Psoas muscle (tissue), 8 donors: ENCODE results near the gene NTRK1. TPM values are rescaled to one million over a fixed set of nuclear protein-coding genes. Genes with fewer than 3 reads are reported as not detected.
A peak's percentile ranks its signal among the peaks of the same experiment; 100 is the strongest.

Experiments used
- ATAC-seq, 4 donors: fragments of 200-7000 bp; cut with Tn5 transposase; one replicate each; pipeline ENCODE4 v1.9.1; 2020; ENCODE audit warnings: moderate library complexity in 3 of 4, mild to moderate bottlenecking in 2 of 4
- DNase-seq, 2 donors: peaks; one replicate each; pipeline ENCODE4 v3.0.0-alpha.2; 2020
- H3K27ac ChIP-seq: fragments of 200-600 bp; one replicate; pipeline ENCODE4 v1.8.0; 2022
- H3K27me3 ChIP-seq, 3 donors: fragments of 200-600 bp in 1 of 3; one replicate each; pipeline versions ENCODE4 v1.6.1 to v1.8.0; 2013 to 2022; ENCODE audit warnings: low read length in 2 of 3, mild to moderate bottlenecking in 2 of 3, moderate library complexity in 1 of 3; ENCODE audit not compliant: insufficient read depth in 3 of 3
- H3K36me3 ChIP-seq, 2 donors: fragments of 200-600 bp in 1 of 2; one replicate each; pipeline versions ENCODE4 v1.6.1 to v1.8.0; 2013 to 2022; ENCODE audit warnings: low read depth in 1 of 2, mild to moderate bottlenecking in 1 of 2, moderate library complexity in 1 of 2; ENCODE audit not compliant: insufficient read depth in 1 of 2
- H3K4me1 ChIP-seq: fragments of 200-600 bp; one replicate; pipeline ENCODE4 v1.8.0; 2022
- H3K4me3 ChIP-seq: fragments of 200-600 bp; one replicate; pipeline ENCODE4 v1.8.0; 2022; ENCODE audit warnings: mild to moderate bottlenecking
- H3K9me3 ChIP-seq: fragments of 200-600 bp; one replicate; pipeline ENCODE4 v1.8.0; 2022
- CTCF ChIP-seq: fragments of 200-600 bp; IDR thresholded peaks from one replicate; pipeline ENCODE4 v1.8.0; 2022; ENCODE audit warnings: antibody characterized with exemption
- WGBS, 3 donors: extraction: QIAGEN DNeasy Blood & Tissue Kit; methylation state at CpG; one replicate each; pipeline versions ENCODE4 v1.1.6 to v1.1.7; 2013; 5-methylcytosine and 5-hydroxymethylcytosine counted together
- intact Hi-C, 2 donors: fragments of 100-400 bp; cut with DNase I; formaldehyde crosslinking; loops; one replicate each; pipeline versions ENCODE4 v1.11.0 to v1.14.2; 2022
- polyA plus RNA-seq, 3 donors: library from polyadenylated mRNA; stranded (reverse); fragments of 200-250 nt; gene quantifications; one replicate each; pipeline ENCODE4 v1.2.3, GENCODE V29; 2013
- total RNA-seq, 4 donors: library from RNA; stranded (reverse); fragmentation: NEBNext Ultra II Directional in 2 of 4; extraction: Animal tissue kit (Norgen Biotek cat#: 25700) in 2 of 4; gene quantifications; one replicate each; pipeline versions ENCODE4 v1.2.1 to v1.2.4, GENCODE V29; 2021 to 2023
- donor health status: healthy with polysubstance abuse.
- donor health status: DM: no; HTN: no; CAD: no; lungs with moderate emphysema.
- donor health status: Bipolar disorder and iron deficiency.
- donor health status: healthy.
- donor health status: DM: yes; HTN: yes; CAD: no.
- donor health status: DM: no; HTN: no; CAD: no.
- donor health status: DM: no; HTN: no; CAD: no.
- donor health status: DM: yes; HTN: yes; CAD: no.

Gene NTRK1
- total and polyA plus RNA-seq, 7 donors: 0.07 to 0.92 (median 0.44) TPM

- peak; percentile 9 to 49 for DNase-seq
- peaks cover 0 to 13% (median 0%) of the 10 kb centered on the region in 3 donors for H3K27me3 ChIP-seq
- intact Hi-C loops: no loop called here
- 49 to 56% (median 55%) methylated on average over 12 to 13 of the region's 13 CpGs for WGBS, 3 donors
- no peaks in the 10 kb centered on the region for H3K9me3 ChIP-seq
- H3K4me3 ChIP-seq: no peak overlapping the region
- no peak overlapping the region for H3K27ac ChIP-seq
- H3K4me1 ChIP-seq: no peaks in the 10 kb centered on the region
- ATAC-seq: no peak
- TF ChIP-seq CTCF: no peak
- no peaks in the 10 kb centered on the region for H3K36me3 ChIP-seq
These were observed 7.7 kb downstream of the NTRK1 start for GRCh38 chr1:156868341-156868740.

GRCh38 chr1:156869455-156869854 lies 8.8 kb downstream of the NTRK1 start:
- H3K27ac ChIP-seq: no peak overlapping the region
- peaks cover 0 to 2% (median 0%) of the 10 kb centered on the region in 3 donors for H3K27me3 ChIP-seq
- no peaks in the 10 kb centered on the region for H3K4me1 ChIP-seq
- TF ChIP-seq CTCF: no peak
- no peak overlapping the region for H3K4me3 ChIP-seq
- DNase-seq (no peak), ATAC-seq (no peak)
- H3K36me3 ChIP-seq: no peaks in the 10 kb centered on the region
- no peaks in the 10 kb centered on the region for H3K9me3 ChIP-seq
- intact Hi-C loops: no loop called here
- WGBS, 3 donors: 91 to 94% (median 92%) methylated on average over 9 of the region's 9 CpGs

- Histone ChIP-seq H3K27me3 (no peaks in the 10 kb centered on the region), H3K27ac (no peak overlapping the region), H3K9me3 (no peaks in the 10 kb centered on the region), H3K36me3 (no peaks in the 10 kb centered on the region), H3K4me1 (no peaks in the 10 kb centered on the region), H3K4me3 (no peak overlapping the region)
- intact Hi-C loops: no loop called here
- WGBS, 3 donors: 75 to 84% (median 78%) methylated on average over 18 of the region's 18 CpGs
- ATAC-seq: no peak
- TF ChIP-seq CTCF: no peak
- DNase-seq: peak in 1 of 2 donors; percentile 30
These were observed 13.0 kb downstream of the NTRK1 start for GRCh38 chr1:156873659-156874058.

- Histone ChIP-seq H3K9me3 (no peaks in the 10 kb centered on the region), H3K4me1 (no peaks in the 10 kb centered on the region), H3K4me3 (no peak overlapping the region), H3K27me3 (no peaks in the 10 kb centered on the region), H3K27ac (no peak overlapping the region), H3K36me3 (no peaks in the 10 kb centered on the region)
- DNase-seq (peak in 1 of 2 donors; percentile 24), ATAC-seq (no peak)
- WGBS, 3 donors: 83 to 91% (median 85%) methylated on average over 4 to 5 of the region's 5 CpGs
- intact Hi-C loops: no loop called here
- no peak for TF ChIP-seq CTCF
These were observed 13.5 kb downstream of the NTRK1 start for GRCh38 chr1:156874142-156874541.
